ENCODE data around the gene TMEM263. TPM values are rescaled to one million over a fixed set of nuclear protein-coding genes. Genes with fewer than 3 reads are reported as not detected.

TMEM263 gene
- total and polyA plus RNA-seq, 9 of the 15 experiments (the other 6 are each of a cell fraction or from before 2014, with no cell fraction given): 12.6 to 36.7 (median 24.4) TPM

DNA sequence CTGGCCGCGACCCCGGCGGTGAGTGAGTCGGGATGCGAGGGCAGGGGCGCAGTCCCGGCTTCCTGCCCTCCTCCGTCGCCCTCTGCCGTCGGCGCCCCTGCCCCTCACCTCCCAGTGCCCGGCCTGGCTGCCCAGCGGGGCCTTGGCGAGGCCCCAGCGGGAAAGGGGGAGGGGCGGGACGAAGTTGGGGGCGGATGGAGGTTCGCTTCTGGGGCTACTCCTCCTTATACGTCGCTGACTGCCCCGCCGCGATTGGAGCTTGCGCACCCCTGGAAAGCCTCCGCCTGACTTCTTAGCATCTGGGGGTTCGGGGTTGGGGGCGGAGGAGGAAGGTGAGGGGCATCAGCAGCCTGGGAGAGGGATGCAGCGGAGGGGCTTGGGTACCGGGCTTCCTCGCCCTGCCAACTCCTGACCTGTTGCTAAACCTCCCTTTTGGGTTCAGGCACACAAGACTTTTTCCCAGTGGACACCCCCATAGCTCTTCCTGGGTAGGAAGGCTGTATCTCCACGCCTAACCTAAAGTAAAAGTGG is 406 bp downstream of the TMEM263 start (continued):
- 0 out of 2 replicates have a peak, but pooled peaks have one; percentile 24 for TF ChIP-seq CAMTA2 (CRISPR knock-in tag; conservative IDR thresholded peaks at IDR 0.05)
- no peak for TF ChIP-seq ZNF695 (CRISPR knock-in tag; IDR thresholded peaks at IDR 0.05)
- TF ChIP-seq MEF2A (IDR thresholded peaks at IDR 0.05; ENCODE audit: control insufficient read depth, low read depth, low read length): no peak
- no peak for TF ChIP-seq ZNF175 (CRISPR knock-in tag; IDR thresholded peaks at IDR 0.05; ENCODE audit: low read depth)
- TF ChIP-seq, protein P1, sequence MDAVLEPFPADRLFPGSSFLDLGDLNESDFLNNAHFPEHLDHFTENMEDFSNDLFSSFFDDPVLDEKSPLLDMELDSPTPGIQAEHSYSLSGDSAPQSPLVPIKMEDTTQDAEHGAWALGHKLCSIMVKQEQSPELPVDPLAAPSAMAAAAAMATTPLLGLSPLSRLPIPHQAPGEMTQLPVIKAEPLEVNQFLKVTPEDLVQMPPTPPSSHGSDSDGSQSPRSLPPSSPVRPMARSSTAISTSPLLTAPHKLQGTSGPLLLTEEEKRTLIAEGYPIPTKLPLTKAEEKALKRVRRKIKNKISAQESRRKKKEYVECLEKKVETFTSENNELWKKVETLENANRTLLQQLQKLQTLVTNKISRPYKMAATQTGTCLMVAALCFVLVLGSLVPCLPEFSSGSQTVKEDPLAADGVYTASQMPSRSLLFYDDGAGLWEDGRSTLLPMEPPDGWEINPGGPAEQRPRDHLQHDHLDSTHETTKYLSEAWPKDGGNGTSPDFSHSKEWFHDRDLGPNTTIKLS (IDR thresholded peaks at IDR 0.05; ENCODE audit: borderline replicate concordance, low read depth): peak; percentile 91
- TF ChIP-seq WHSC1 (IDR thresholded peaks at IDR 0.05; ENCODE audit: low read length): no peak
- no peak for TF ChIP-seq PATZ1 (CRISPR knock-in tag; IDR thresholded peaks at IDR 0.05; ENCODE audit: borderline replicate concordance)
- TF ChIP-seq POLR2A (conservative IDR thresholded peaks at IDR 0.05): 0 out of 2 replicates have a peak, but pooled peaks have one; percentile 15
- TF ChIP-seq ATF2 (CRISPR knock-in tag; IDR thresholded peaks at IDR 0.05): no peak
- TF ChIP-seq ZNF57 (CRISPR knock-in tag; IDR thresholded peaks at IDR 0.05): no peak
- peak in 1 of 2 experiments; percentile 9; a peak in 1 of 4 replicates for TF ChIP-seq NONO (IDR thresholded peaks at IDR 0.05; ENCODE audit: low read depth in 2 of 2, low read length in 1 of 2)
- TF ChIP-seq, protein P2, sequence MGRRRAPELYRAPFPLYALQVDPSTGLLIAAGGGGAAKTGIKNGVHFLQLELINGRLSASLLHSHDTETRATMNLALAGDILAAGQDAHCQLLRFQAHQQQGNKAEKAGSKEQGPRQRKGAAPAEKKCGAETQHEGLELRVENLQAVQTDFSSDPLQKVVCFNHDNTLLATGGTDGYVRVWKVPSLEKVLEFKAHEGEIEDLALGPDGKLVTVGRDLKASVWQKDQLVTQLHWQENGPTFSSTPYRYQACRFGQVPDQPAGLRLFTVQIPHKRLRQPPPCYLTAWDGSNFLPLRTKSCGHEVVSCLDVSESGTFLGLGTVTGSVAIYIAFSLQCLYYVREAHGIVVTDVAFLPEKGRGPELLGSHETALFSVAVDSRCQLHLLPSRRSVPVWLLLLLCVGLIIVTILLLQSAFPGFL (CRISPR knock-in tag; IDR thresholded peaks at IDR 0.05): no peak
- TF ChIP-seq JUNB (CRISPR knock-in tag; conservative IDR thresholded peaks at IDR 0.05): no peak
- peak; percentile 66 for TF ChIP-seq PCBP1 (IDR thresholded peaks at IDR 0.05; ENCODE audit: low read depth, low read length, poor library complexity, severe bottlenecking)
- peak; percentile 38; the same call in 1 of the 2 replicates for TF ChIP-seq GATAD2A (IDR thresholded peaks at IDR 0.05)
- TF ChIP-seq RBBP5 (IDR thresholded peaks at IDR 0.05; ENCODE audit: borderline replicate concordance, insufficient read depth, low read length, poor library complexity, severe bottlenecking): peak; percentile 3
- TF ChIP-seq MNT (conservative IDR thresholded peaks at IDR 0.05): no peak
- no peak for TF ChIP-seq E2F1 (CRISPR knock-in tag; IDR thresholded peaks at IDR 0.05)
